ENCODE data around the gene NOX4.
"Not testable (repeated sequence)": the region's sequence is repeated elsewhere in the genome, so short reads cannot be mapped to it uniquely, and the experiment has no call there.

DNA sequence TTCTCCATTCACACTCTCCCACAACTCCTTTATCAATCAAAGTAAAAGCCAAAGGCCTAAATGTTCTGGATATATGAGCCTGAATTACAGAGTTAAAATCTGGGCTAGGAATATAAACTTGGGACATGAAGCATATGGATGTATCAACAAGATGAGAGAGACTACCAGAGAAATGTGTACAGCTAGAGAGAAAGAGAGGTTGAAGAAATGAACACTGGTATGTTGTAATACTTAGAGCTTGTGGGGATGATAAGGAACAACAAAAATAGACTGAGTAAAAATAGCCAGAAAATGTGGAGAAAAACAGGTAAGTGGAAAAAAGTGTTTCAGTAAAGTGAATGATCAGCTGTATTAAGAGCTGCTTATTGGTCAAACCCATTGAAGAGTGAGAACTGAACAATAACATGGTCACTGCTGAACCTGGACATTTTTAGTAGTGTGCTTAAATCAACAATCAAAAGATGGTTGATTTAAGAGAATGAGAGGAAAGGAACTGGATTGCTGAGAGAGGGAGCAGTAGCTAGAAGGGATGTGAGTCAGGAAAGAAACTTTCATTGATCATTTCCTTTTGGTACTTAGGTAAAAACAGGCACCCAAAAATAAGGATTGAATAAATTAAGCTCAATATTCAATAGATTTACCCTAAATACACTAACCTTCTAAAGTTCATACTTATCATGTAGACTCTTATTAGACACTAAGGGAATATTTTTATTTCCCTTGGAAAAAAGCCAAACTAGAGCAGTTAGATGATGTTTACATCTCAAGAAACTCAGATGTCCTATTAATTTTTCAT lies 111.0 kb downstream of the NOX4 start:
- TF ChIP-seq, protein P1, sequence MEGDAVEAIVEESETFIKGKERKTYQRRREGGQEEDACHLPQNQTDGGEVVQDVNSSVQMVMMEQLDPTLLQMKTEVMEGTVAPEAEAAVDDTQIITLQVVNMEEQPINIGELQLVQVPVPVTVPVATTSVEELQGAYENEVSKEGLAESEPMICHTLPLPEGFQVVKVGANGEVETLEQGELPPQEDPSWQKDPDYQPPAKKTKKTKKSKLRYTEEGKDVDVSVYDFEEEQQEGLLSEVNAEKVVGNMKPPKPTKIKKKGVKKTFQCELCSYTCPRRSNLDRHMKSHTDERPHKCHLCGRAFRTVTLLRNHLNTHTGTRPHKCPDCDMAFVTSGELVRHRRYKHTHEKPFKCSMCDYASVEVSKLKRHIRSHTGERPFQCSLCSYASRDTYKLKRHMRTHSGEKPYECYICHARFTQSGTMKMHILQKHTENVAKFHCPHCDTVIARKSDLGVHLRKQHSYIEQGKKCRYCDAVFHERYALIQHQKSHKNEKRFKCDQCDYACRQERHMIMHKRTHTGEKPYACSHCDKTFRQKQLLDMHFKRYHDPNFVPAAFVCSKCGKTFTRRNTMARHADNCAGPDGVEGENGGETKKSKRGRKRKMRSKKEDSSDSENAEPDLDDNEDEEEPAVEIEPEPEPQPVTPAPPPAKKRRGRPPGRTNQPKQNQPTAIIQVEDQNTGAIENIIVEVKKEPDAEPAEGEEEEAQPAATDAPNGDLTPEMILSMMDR (IDR thresholded peaks at IDR 0.05; ENCODE audit: low read length) = not testable (repeated sequence)
- not testable (repeated sequence) for TF ChIP-seq EZH2 (IDR thresholded peaks at IDR 0.05; ENCODE audit: borderline replicate concordance, low read length)

Data from OCI-LY1 (cell line).